Prostate gland (tissue), 2 donors: ENCODE results near the gene IYD. TPM values are rescaled to one million over a fixed set of nuclear protein-coding genes. Genes with fewer than 3 reads are reported as not detected.
"Not testable (repeated sequence)": the region's sequence is repeated elsewhere in the genome, so short reads cannot be mapped to it uniquely, and the experiment has no call there.

Experiments used
- DNase-seq: peaks from one replicate; pipeline ENCODE4 v3.0.0-alpha.2; 2019; ENCODE audit warnings: low spot score
- H3K27ac ChIP-seq, 2 donors: fragments of 200-600 bp; sonication (generic); 2 replicates each; pipeline ENCODE4 v1.5.1; 2017 to 2019
- H3K27me3 ChIP-seq: fragments of 200-600 bp; sonication (generic); replicated peaks from 2 replicates; pipeline ENCODE4 v1.5.1; 2019; ENCODE audit not compliant: insufficient read depth
- H3K36me3 ChIP-seq, 2 donors: fragments of 200-600 bp; sonication (generic); 1 replicate in 1 of 2; 2 replicates in 1 of 2; pipeline versions ENCODE4 v1.5.1 to v1.8.1; 2017 to 2019
- H3K4me1 ChIP-seq: fragments of 200-600 bp; sonication (generic); replicated peaks from 2 replicates; pipeline ENCODE4 v1.5.1; 2019
- H3K4me3 ChIP-seq, 2 donors: fragments of 200-600 bp; sonication (generic); 2 replicates each; pipeline ENCODE4 v1.5.1; 2017 to 2019
- H3K9me3 ChIP-seq: fragments of 200-600 bp; sonication (generic); 2 replicates; pipeline ENCODE4 v1.5.1; 2017
- CTCF ChIP-seq, 4 experiments: fragments of 200-600 bp in 2 of 4; fragments of 450-650 bp in 2 of 4; sonication (generic) in 2 of 4; IDR thresholded peaks; 1 replicate in 3 of 4; 2 replicates in 1 of 4; pipeline ENCODE4 v1.5.1; 2016 to 2019; ENCODE audit warnings: antibody characterized with exemption in 4 of 4, mild to moderate bottlenecking in 2 of 4, moderate library complexity in 2 of 4
- POLR2A ChIP-seq: fragments of 450-650 bp; IDR thresholded peaks from one replicate; pipeline ENCODE4 v1.6.1; 2016; ENCODE audit warnings: antibody characterized with exemption, mild to moderate bottlenecking
- POLR2AphosphoS5 ChIP-seq: sonication (generic); formaldehyde crosslinking; IDR thresholded peaks from one replicate; pipeline ENCODE4 v1.6.1; 2017; ENCODE audit warnings: antibody characterized with exemption
- WGBS: methylation state at CpG from one replicate; pipeline ENCODE4 v1.1.5; 2018; 5-methylcytosine and 5-hydroxymethylcytosine counted together
- intact Hi-C: fragments of 100-400 bp; cut with DNase I; formaldehyde crosslinking; loops from one replicate; pipeline ENCODE4 v1.14.2; 2022
- total RNA-seq, 2 donors: library from RNA; depleted of rRNA; stranded (reverse); fragments of >200 nt; gene quantifications; one replicate each; pipeline ENCODE4 v1.1.0, GENCODE V29; 2016

Gene IYD
- total RNA-seq, 2 donors from 2014 or later, result 0.05 to 0.45 TPM

GRCh38 chr6:150369408-150369807 lies 596 bp downstream of the IYD start:
- Histone ChIP-seq H3K27ac (no peak overlapping the region), H3K4me1 (no peaks in the 10 kb centered on the region), H3K27me3 (no peaks in the 10 kb centered on the region), H3K9me3 (no peaks in the 10 kb centered on the region), H3K4me3 (no peak overlapping the region), H3K36me3 (no peaks in the 10 kb centered on the region)
- intact Hi-C loops, result no loop called here
- TF ChIP-seq POLR2A (no peak), POLR2AphosphoS5 (no peak), CTCF (IDR thresholded peaks at IDR 0.05) (no peak)
- no peak for DNase-seq
- 85% methylated on average over 2 of the region's 2 CpGs for WGBS

- Histone ChIP-seq H3K36me3 (no peaks in the 10 kb centered on the region), H3K27ac (no peak overlapping the region), H3K4me1 (no peaks in the 10 kb centered on the region), H3K27me3 (no peaks in the 10 kb centered on the region), H3K9me3 (no peaks in the 10 kb centered on the region), H3K4me3 (no peak overlapping the region)
- no peak for DNase-seq
- TF ChIP-seq POLR2AphosphoS5 (no peak), POLR2A (no peak), CTCF (IDR thresholded peaks at IDR 0.05) (no peak)
- intact Hi-C loops, result no loop called here
- 83% methylated on average over 12 of the region's 12 CpGs for whole genome bisulfite sequencing
Observed at GRCh38 chr6:150370112-150370511, 1.3 kb downstream of the IYD start.

GRCh38 chr6:150371356-150371755 lies 2.5 kb downstream of the IYD start:
- DNase-seq, result no peak
- H3K36me3 ChIP-seq, result no peaks in the 10 kb centered on the region
- H3K4me1 ChIP-seq, result no peaks in the 10 kb centered on the region
- no peaks in the 10 kb centered on the region for H3K27me3 ChIP-seq
- no peak overlapping the region for H3K27ac ChIP-seq
- 88% methylated on average over 2 of the region's 2 CpGs for WGBS
- TF ChIP-seq CTCF (IDR thresholded peaks at IDR 0.05), result no peak
- TF ChIP-seq POLR2AphosphoS5, result no peak
- no peak for TF ChIP-seq POLR2A
- H3K4me3 ChIP-seq, result no peak overlapping the region
- intact Hi-C loops, result no loop called here
- no peaks in the 10 kb centered on the region for H3K9me3 ChIP-seq

- intact Hi-C loops, result no loop called here
- TF ChIP-seq CTCF (IDR thresholded peaks at IDR 0.05) (no peak), POLR2A (no peak), POLR2AphosphoS5 (no peak)
- 81% methylated on average over 1 of the region's 1 CpG for WGBS
- no peak for DNase-seq
- Histone ChIP-seq H3K9me3 (no peaks in the 10 kb centered on the region), H3K27ac (no peak overlapping the region), H3K36me3 (no peaks in the 10 kb centered on the region), H3K27me3 (no peaks in the 10 kb centered on the region), H3K4me1 (no peaks in the 10 kb centered on the region), H3K4me3 (no peak overlapping the region)
Observed at GRCh38 chr6:150372051-150372450, 3.2 kb downstream of the IYD start.

GRCh38 chr6:150373260-150373701 lies 4.5 kb downstream of the IYD start:
- 88% methylated on average over 2 of the region's 2 CpGs for WGBS
- H3K4me3 ChIP-seq, result no peak overlapping the region
- H3K27me3 ChIP-seq, result no peaks in the 10 kb centered on the region
- TF ChIP-seq CTCF (IDR thresholded peaks at IDR 0.05) (no peak), POLR2AphosphoS5 (no peak), POLR2A (no peak)
- no peak overlapping the region for H3K27ac ChIP-seq
- no peaks in the 10 kb centered on the region for H3K4me1 ChIP-seq
- DNase-seq, result no peak
- intact Hi-C loops, result no loop called here
- no peaks in the 10 kb centered on the region for H3K9me3 ChIP-seq
- H3K36me3 ChIP-seq, result no peaks in the 10 kb centered on the region

GRCh38 chr6:150374346-150374745 lies 5.5 kb downstream of the IYD start:
- H3K27ac ChIP-seq, intact Hi-C loops, DNase-seq, H3K27me3 ChIP-seq, H3K4me3 ChIP-seq, H3K36me3 ChIP-seq, H3K4me1 ChIP-seq, H3K9me3 ChIP-seq: not testable (repeated sequence)
- WGBS, result 56% methylated on average over 5 of the region's 5 CpGs
